Chondrocyte (in vitro differentiated cells): ENCODE measurements around the gene POLR3GL. TPM values are rescaled to one million over a fixed set of nuclear protein-coding genes. Genes with fewer than 3 reads are reported as not detected.

Experiments
- DNase-seq: peaks from one replicate; pipeline ENCODE4 v3.0.0; 2021; ENCODE audit warnings: mixed read lengths, low spot score
- H3K27ac Mint-ChIP-seq: one replicate; pipeline ENCODE4 v1.8.0; 2021; ENCODE audit warnings: mild to moderate bottlenecking, moderate library complexity, mixed read lengths; ENCODE audit not compliant: unreplicated experiment
- H3K27me3 Mint-ChIP-seq: 2 replicates; pipeline ENCODE4 v1.8.0; 2021; ENCODE audit warnings: low read depth, mixed read lengths
- H3K36me3 Mint-ChIP-seq: 2 replicates; pipeline ENCODE4 v1.8.0; 2021; ENCODE audit warnings: low read depth, mixed read lengths
- H3K4me1 Mint-ChIP-seq: 2 replicates; pipeline ENCODE4 v1.8.0; 2021; ENCODE audit warnings: low read depth, mild to moderate bottlenecking, mixed read lengths
- H3K4me3 Mint-ChIP-seq: one replicate; pipeline ENCODE4 v1.8.0; 2021; ENCODE audit warnings: mild to moderate bottlenecking, moderate library complexity, mixed read lengths; ENCODE audit not compliant: unreplicated experiment
- H3K9me3 Mint-ChIP-seq: 2 replicates; pipeline ENCODE4 v1.8.0; 2021; ENCODE audit warnings: low read depth, mixed read lengths
- total RNA-seq: library from RNA; stranded (reverse); gene quantifications from 3 replicates; pipeline ENCODE4 v1.2.1, GENCODE V29; 2021
- TF ChIP-seq, protein P1 (sequence below): fragments of 200-600 bp; sonication (generic); IDR thresholded peaks from 2 replicates; pipeline ENCODE4 v1.5.0; 2021; ENCODE audit warnings: antibody characterized with exemption, mild to moderate bottlenecking, moderate library complexity

Gene POLR3GL
- total RNA-seq, 1 donor from 2014 or later, result 13.3 TPM

DNA sequence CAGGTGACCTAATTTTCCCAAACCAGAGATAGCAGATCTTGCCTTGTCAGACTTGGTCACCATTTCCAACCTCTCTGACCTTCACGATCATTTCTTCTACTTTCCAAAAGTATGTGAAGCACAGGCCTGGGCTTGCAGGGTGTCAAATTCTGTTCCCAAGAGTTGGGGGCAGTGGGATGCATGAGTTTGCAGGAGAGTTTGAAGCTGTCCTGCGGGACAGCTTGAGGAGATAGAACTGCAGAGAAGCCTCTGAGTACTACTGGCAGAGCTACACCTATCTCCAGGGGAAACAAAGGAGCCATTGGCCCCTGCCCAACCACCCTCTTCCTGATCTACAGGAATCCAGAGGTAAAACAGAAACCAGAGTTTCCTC is 20.6 kb downstream of the POLR3GL start:
- Mint-ChIP-seq H3K4me1 (peaks cover 19% of the 10 kb centered on the region), H3K4me3 (no peak overlapping the region), H3K27me3 (no peaks in the 10 kb centered on the region), H3K27ac (no peak overlapping the region), H3K36me3 (no peaks in the 10 kb centered on the region), H3K9me3 (no peaks in the 10 kb centered on the region)
- DNase-seq, result no peak
- TF ChIP-seq, protein P1, sequence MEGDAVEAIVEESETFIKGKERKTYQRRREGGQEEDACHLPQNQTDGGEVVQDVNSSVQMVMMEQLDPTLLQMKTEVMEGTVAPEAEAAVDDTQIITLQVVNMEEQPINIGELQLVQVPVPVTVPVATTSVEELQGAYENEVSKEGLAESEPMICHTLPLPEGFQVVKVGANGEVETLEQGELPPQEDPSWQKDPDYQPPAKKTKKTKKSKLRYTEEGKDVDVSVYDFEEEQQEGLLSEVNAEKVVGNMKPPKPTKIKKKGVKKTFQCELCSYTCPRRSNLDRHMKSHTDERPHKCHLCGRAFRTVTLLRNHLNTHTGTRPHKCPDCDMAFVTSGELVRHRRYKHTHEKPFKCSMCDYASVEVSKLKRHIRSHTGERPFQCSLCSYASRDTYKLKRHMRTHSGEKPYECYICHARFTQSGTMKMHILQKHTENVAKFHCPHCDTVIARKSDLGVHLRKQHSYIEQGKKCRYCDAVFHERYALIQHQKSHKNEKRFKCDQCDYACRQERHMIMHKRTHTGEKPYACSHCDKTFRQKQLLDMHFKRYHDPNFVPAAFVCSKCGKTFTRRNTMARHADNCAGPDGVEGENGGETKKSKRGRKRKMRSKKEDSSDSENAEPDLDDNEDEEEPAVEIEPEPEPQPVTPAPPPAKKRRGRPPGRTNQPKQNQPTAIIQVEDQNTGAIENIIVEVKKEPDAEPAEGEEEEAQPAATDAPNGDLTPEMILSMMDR, result no peak

DNA sequence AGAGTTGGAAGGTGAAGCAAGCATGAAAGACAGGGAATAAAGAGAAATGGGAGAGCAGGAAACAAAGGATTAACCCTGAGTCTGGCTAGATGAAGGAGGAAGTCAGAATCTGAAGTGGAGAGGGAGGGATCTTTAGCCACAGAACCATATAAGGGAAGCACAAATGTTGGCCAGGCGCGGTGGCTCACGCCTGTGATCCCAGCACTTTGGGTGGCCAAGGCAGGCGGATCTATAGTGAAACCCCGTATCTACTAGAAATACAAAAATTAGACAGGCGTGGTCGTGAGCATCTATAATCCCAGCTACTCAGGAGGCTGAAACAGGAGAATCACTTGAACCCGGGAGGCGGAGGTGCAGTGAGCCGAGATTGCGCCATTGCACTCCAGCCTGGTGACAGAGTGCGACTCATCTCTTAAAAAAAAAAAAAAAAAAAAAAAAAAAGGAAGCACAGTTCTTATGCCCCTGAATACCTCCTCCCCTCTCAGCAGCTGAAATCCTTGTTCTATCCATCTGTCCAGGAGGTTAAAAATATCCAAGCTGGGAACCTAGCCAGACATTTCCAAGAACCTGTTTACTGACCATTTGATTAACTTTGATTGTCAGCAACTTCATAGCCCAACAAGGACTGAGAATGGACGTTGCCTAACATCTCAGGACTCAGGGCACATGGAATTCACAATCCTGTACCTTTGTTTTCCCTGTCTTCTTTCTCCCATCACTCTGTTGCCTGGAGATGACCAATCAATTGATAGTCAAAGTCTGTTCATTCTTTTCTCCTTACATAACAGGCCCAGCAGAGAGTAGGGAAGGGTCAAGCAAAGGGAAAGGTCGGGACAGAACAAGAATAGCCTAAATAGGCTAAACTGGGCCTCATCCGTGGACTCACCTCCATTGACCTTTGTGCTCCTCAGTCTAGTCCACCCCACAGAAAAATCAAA is 21.3 kb downstream of the POLR3GL start:
- Mint-ChIP-seq H3K27me3 (no peaks in the 10 kb centered on the region), H3K36me3 (no peaks in the 10 kb centered on the region), H3K9me3 (no peaks in the 10 kb centered on the region), H3K27ac (no peak overlapping the region), H3K4me3 (no peak overlapping the region), H3K4me1 (peaks cover 19% of the 10 kb centered on the region)
- DNase-seq, result no peak
- TF ChIP-seq, protein P1, result no peak

DNA sequence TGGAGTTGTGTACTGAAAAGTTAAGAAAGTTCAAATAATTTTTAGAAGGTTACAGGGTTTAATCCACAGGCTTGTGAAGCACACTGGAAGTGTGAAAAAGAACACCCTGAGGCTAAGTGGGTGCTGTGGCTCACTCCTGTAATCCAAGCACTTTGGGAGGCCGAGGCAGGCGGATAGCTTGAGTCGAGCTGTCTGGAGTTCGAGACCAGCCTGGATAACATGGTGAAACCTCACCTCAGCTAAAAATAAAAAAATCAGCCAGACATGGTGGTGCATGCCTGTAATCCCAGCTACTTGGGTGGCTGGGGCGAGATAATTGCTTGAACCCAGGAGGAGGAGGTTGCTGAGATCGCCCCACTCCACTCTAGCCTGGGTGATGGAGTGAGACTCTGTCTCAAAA is 22.1 kb downstream of the POLR3GL start:
- TF ChIP-seq, protein P1, result no peak
- H3K27ac Mint-ChIP-seq, result no peak overlapping the region
- H3K36me3 Mint-ChIP-seq, result no peaks in the 10 kb centered on the region
- H3K4me3 Mint-ChIP-seq, result no peak overlapping the region
- no peak for DNase-seq
- H3K9me3 Mint-ChIP-seq, result no peaks in the 10 kb centered on the region
- peaks cover 19% of the 10 kb centered on the region for H3K4me1 Mint-ChIP-seq
- H3K27me3 Mint-ChIP-seq, result no peaks in the 10 kb centered on the region

DNA sequence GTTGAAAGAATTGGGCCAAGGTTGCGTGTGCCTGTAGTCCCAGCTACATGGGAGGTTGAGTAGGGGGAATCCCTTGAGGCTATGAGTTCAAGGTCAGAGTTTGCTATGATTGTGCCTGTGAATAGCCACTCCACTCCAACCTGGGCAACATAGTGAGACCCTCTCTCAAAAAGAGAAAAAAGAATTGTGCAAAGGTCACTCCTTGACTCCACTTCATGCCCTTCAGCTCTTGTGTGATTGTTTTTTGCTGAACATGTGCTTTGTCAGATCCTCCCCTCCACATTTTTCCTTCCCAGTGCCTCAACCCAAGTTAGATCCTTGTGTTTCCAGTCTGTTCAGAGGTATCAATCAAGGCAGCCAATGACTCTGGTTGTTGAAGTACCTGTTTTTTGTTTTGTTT is 23.4 kb downstream of the POLR3GL start:
- H3K9me3 Mint-ChIP-seq, result no peaks in the 10 kb centered on the region
- no peak overlapping the region for H3K4me3 Mint-ChIP-seq
- TF ChIP-seq, protein P1, result no peak
- H3K36me3 Mint-ChIP-seq, result no peaks in the 10 kb centered on the region
- peaks cover 23% of the 10 kb centered on the region for H3K4me1 Mint-ChIP-seq
- H3K27me3 Mint-ChIP-seq, result no peaks in the 10 kb centered on the region
- DNase-seq, result no peak
- no peak overlapping the region for H3K27ac Mint-ChIP-seq

DNA sequence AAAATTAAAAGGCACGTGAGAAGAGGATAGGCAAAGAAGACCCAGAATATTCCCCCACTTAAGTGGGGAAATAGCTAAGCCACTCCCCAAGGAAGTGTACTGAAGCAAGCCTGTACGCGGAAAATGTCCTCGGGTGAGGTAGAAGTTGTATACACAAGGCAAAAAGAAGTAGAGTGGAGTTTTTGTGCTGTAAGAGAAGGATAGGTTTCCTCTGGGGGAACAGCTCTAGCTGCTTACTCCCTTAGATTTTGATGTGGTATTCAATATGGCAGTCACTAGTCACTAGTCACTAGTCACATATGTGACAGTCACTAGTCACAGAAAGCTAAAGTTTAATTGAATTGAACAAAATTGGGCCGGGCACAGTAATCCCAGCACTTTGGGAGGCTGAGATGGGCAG is 24.3 kb downstream of the POLR3GL start:
- Mint-ChIP-seq H3K4me3 (no peak overlapping the region), H3K9me3 (no peaks in the 10 kb centered on the region), H3K27me3 (no peaks in the 10 kb centered on the region), H3K4me1 (peaks cover 21% of the 10 kb centered on the region), H3K36me3 (peaks cover 6% of the 10 kb centered on the region), H3K27ac (no peak overlapping the region)
- no peak for DNase-seq
- TF ChIP-seq, protein P1, result no peak
